Esophagus muscularis mucosa (tissue), 4 donors: Measurements from ENCODE around the gene ACE. TPM values are rescaled to one million over a fixed set of nuclear protein-coding genes. Genes with fewer than 3 reads are reported as not detected.

Source experiments
- DNase-seq: peaks from one replicate; pipeline ENCODE4 v3.0.0-alpha.2; 2017; ENCODE audit errors: extremely low spot score
- H3K27ac ChIP-seq, 4 donors: fragments of 200-600 bp; sonication (generic); replicated peaks in 1 of 4; 1 replicate in 3 of 4; 2 replicates in 1 of 4; pipeline ENCODE4 v1.5.1; 2016 to 2019; ENCODE audit warnings: mild to moderate bottlenecking in 1 of 4
- H3K27me3 ChIP-seq, 4 donors: fragments of 200-600 bp; sonication (generic); one replicate each; pipeline versions ENCODE4 v1.5.1 to v1.6.0; 2016 to 2019
- H3K36me3 ChIP-seq, 4 donors: fragments of 200-600 bp; sonication (generic); one replicate each; pipeline ENCODE4 v1.5.1; 2016 to 2019
- H3K4me1 ChIP-seq, 4 donors: fragments of 200-600 bp; sonication (generic); one replicate each; pipeline ENCODE4 v1.5.1; 2016 to 2019
- H3K4me3 ChIP-seq, 4 donors: fragments of 200-600 bp; sonication (generic); 1 replicate in 2 of 4; 2 replicates in 2 of 4; pipeline ENCODE4 v1.5.1; 2016 to 2019; ENCODE audit warnings: mild to moderate bottlenecking in 4 of 4, moderate library complexity in 1 of 4
- H3K9me3 ChIP-seq, 4 donors: fragments of 200-600 bp; sonication (generic); 1 replicate in 3 of 4; 2 replicates in 1 of 4; pipeline ENCODE4 v1.5.1; 2016 to 2019
- EP300 ChIP-seq: sonication (generic); formaldehyde crosslinking; IDR thresholded peaks from one replicate; pipeline ENCODE4 v1.6.1; 2017; ENCODE audit warnings: antibody characterized with exemption
- POLR2A ChIP-seq: fragments of 450-650 bp; IDR thresholded peaks from one replicate; pipeline ENCODE4 v1.6.1; 2017; ENCODE audit warnings: antibody characterized with exemption, moderate library complexity, mild to moderate bottlenecking, low read depth
- POLR2AphosphoS5 ChIP-seq, 2 donors: sonication (generic); formaldehyde crosslinking; IDR thresholded peaks; one replicate each; pipeline ENCODE4 v1.6.1; 2017; ENCODE audit warnings: antibody characterized with exemption in 2 of 2
- WGBS: methylation state at CpG from one replicate; pipeline ENCODE4 v1.1.5; 2018; 5-methylcytosine and 5-hydroxymethylcytosine counted together
- intact Hi-C: fragments of 100-400 bp; cut with DNase I; formaldehyde crosslinking; loops from one replicate; pipeline ENCODE4 v1.15.1; 2023
- total RNA-seq, 4 donors: library from RNA; depleted of rRNA; stranded (reverse); fragments of >200 nt; gene quantifications; one replicate each; pipeline versions ENCODE4 v1.1.0 to v1.2.1, GENCODE V29; 2016
- TF ChIP-seq, protein P1 (sequence below), 3 experiments: fragments of 200-600 bp in 2 of 3; fragments of 450-650 bp in 1 of 3; sonication (generic) in 2 of 3; IDR thresholded peaks; one replicate each; pipeline ENCODE4 v1.5.1; 2017 to 2019; ENCODE audit warnings: antibody characterized with exemption in 3 of 3, mild to moderate bottlenecking in 2 of 3, moderate library complexity in 1 of 3

ACE gene
- total RNA-seq, 4 donors from 2014 or later, result 2.5 to 9.6 (median 4.9) TPM

DNA sequence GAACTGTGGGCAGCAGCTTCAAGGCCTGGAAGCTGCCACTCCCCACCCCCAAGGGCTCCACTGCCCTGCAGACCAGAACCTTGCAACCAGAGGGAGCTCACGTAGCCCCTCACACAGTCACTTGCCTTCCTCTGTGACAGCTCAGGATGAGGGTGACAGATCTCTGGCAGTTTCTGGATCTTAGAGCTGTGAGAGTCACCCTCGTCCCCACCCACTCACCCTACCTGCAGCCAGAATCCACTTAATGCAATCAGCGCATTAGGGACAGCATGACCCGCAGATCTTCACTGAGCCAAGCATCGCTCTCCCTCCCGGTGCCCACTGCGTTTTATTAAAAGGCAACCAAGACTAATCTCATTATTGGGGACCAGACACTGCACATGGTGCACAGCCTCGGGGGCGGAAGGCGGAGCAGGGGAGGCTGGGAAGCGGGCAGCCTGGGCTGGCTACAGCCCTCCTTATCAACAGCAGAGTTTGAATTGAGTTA, 34.3 kb upstream of the ACE start:
- Histone ChIP-seq H3K27me3 (peaks cover 0 to 9% (median 0%) of the 10 kb centered on the region in 4 donors), H3K4me1 (peaks cover 34 to 59% (median 53%) of the 10 kb centered on the region in 4 donors), H3K27ac (no peak overlapping the region), H3K4me3 (no peak overlapping the region), H3K9me3 (no peaks in the 10 kb centered on the region), H3K36me3 (no peaks in the 10 kb centered on the region)
- TF ChIP-seq EP300, result no peak
- TF ChIP-seq, protein P1, sequence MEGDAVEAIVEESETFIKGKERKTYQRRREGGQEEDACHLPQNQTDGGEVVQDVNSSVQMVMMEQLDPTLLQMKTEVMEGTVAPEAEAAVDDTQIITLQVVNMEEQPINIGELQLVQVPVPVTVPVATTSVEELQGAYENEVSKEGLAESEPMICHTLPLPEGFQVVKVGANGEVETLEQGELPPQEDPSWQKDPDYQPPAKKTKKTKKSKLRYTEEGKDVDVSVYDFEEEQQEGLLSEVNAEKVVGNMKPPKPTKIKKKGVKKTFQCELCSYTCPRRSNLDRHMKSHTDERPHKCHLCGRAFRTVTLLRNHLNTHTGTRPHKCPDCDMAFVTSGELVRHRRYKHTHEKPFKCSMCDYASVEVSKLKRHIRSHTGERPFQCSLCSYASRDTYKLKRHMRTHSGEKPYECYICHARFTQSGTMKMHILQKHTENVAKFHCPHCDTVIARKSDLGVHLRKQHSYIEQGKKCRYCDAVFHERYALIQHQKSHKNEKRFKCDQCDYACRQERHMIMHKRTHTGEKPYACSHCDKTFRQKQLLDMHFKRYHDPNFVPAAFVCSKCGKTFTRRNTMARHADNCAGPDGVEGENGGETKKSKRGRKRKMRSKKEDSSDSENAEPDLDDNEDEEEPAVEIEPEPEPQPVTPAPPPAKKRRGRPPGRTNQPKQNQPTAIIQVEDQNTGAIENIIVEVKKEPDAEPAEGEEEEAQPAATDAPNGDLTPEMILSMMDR (IDR thresholded peaks at IDR 0.05), result no peak
- TF ChIP-seq POLR2AphosphoS5 (IDR thresholded peaks at IDR 0.05), result no peak
- no peak for TF ChIP-seq POLR2A
- intact Hi-C loops, result no loop called here
- 90% methylated on average over 9 of the region's 11 CpGs for WGBS
- DNase-seq, result no peak

GRCh38 chr17:63443053-63443452, 33.8 kb upstream of the ACE start:
- DNase-seq, result no peak
- Histone ChIP-seq H3K27ac (no peak overlapping the region), H3K4me3 (no peak overlapping the region), H3K36me3 (no peaks in the 10 kb centered on the region), H3K4me1 (peaks cover 38 to 59% (median 53%) of the 10 kb centered on the region in 4 donors), H3K27me3 (peaks cover 0 to 9% (median 0%) of the 10 kb centered on the region in 4 donors), H3K9me3 (no peaks in the 10 kb centered on the region)
- 94% methylated on average over 6 of the region's 6 CpGs for whole genome bisulfite sequencing
- TF ChIP-seq, protein P1 (IDR thresholded peaks at IDR 0.05), result no peak
- intact Hi-C loops, result no loop called here

DNA sequence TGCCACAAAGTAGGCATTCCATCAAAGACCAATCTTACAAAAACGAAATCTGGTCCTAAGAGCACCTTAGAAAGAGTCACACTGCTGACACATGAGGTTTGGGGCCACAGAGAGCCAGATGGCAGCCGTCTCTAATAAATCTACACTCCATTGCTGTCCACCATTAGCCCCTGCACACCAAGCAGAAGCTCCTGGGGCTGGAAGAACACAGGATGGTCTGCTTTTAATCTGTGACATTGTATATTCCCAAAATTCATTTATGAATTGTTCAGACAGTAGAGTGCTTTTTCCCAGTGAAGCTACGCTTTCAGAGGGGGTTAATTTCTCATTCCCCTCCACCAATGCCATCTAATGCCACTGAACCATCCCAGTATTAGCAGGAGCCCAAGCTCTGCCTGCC, 32.4 kb upstream of the ACE start:
- WGBS, result 86% methylated on average over 3 of the region's 3 CpGs
- no peaks in the 10 kb centered on the region for H3K36me3 ChIP-seq
- intact Hi-C loops, result no loop called here
- peaks cover 34 to 49% (median 42%) of the 10 kb centered on the region in 4 donors for H3K4me1 ChIP-seq
- no peak for DNase-seq
- no peak overlapping the region for H3K4me3 ChIP-seq
- TF ChIP-seq POLR2A (no peak), EP300 (no peak), POLR2AphosphoS5 (IDR thresholded peaks at IDR 0.05) (no peak)
- TF ChIP-seq, protein P1 (IDR thresholded peaks at IDR 0.05), result no peak
- H3K9me3 ChIP-seq, result no peaks in the 10 kb centered on the region
- no peak overlapping the region for H3K27ac ChIP-seq
- no peaks in the 10 kb centered on the region for H3K27me3 ChIP-seq

DNA sequence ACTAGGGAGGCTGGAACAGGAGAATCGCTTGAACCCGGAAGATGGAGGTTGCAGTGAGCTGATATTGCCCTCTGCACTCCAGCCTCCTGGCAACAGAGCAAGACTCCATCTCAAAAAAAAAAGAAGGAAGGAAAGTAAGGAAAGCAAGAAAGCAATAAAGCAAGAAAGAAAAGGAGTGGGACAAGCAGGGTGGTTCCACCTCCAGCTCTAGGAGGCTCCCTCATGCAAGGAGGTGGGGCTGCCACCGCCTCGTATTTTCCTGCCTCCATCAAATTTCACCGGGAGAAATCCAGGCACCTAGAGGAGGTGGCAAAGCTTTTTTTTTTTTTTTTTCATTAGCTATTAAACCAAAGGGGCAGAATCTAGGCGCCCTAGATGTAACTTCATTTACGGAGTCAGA, 31.8 kb upstream of the ACE start:
- Histone ChIP-seq H3K4me3 (peak overlapping the region; percentile 65 to 83 (median 78)), H3K27me3 (no peaks in the 10 kb centered on the region), H3K27ac (peak overlapping the region in 2 of 4 donors; percentile 81 to 88), H3K36me3 (no peaks in the 10 kb centered on the region), H3K9me3 (no peaks in the 10 kb centered on the region), H3K4me1 (peaks cover 29 to 48% (median 42%) of the 10 kb centered on the region in 4 donors)
- intact Hi-C loops, result loop anchor here (5.0 kb wide), 1 partner anchor 102 kb away; no protein-coding TSS in a partner anchor
- DNase-seq, result no peak
- TF ChIP-seq POLR2A (no peak), EP300 (no peak), POLR2AphosphoS5 (IDR thresholded peaks at IDR 0.05) (no peak)
- TF ChIP-seq, protein P1 (IDR thresholded peaks at IDR 0.05), result no peak
- WGBS, result 65% methylated on average over 7 of the region's 7 CpGs

GRCh38 chr17:63445571-63445953, 31.3 kb upstream of the ACE start:
- TF ChIP-seq POLR2AphosphoS5 (IDR thresholded peaks at IDR 0.05), result no peak
- WGBS, result 11% methylated on average over 15 of the region's 24 CpGs
- Histone ChIP-seq H3K27me3 (no peaks in the 10 kb centered on the region), H3K9me3 (no peaks in the 10 kb centered on the region), H3K27ac (peak overlapping the region; percentile 62 to 90 (median 84)), H3K36me3 (no peaks in the 10 kb centered on the region), H3K4me1 (peaks cover 29 to 48% (median 39%) of the 10 kb centered on the region in 4 donors), H3K4me3 (peak overlapping the region; percentile 65 to 83 (median 78))
- intact Hi-C loops, result loop anchor here (5.0 kb wide), 1 partner anchor 102 kb away; no protein-coding TSS in a partner anchor
- no peak for DNase-seq
